HL-60 (cell line): ENCODE measurements around the gene PRDM16.

Source experiments
- CTCF ChIP-seq: IDR thresholded peaks from one replicate; pipeline ENCODE4 v1.5.1; 2011; ENCODE audit warnings: low read length, control low read depth, inconsistent platforms; ENCODE audit not compliant: insufficient read depth
- GABPA ChIP-seq: IDR thresholded peaks from 2 replicates; pipeline ENCODE4 v1.6.1; 2012; ENCODE audit warnings: low read depth
- POLR2AphosphoS5 ChIP-seq: IDR thresholded peaks from 2 replicates; pipeline ENCODE4 v1.6.1; 2012; ENCODE audit warnings: low read depth
- SPI1 ChIP-seq: IDR thresholded peaks from 2 replicates; pipeline ENCODE4 v1.6.1; 2012; ENCODE audit warnings: low read depth, mild to moderate bottlenecking, borderline replicate concordance

- TF ChIP-seq CTCF, result no peak
- no peak for TF ChIP-seq GABPA
- no peak for TF ChIP-seq SPI1
- TF ChIP-seq POLR2AphosphoS5, result no peak
Observed at GRCh38 chr1:3180915-3181314, 111.9 kb downstream of the PRDM16 start.
